NCI-H69 (cell line): ENCODE data around the gene LLGL1.

ENCODE experiments used
- DNase-seq: peaks from one replicate; lab custom pipeline; 2025; lab: John Stamatoyannopoulos, UW

LLGL1 gene

GRCh38 chr17:18270046-18270931 lies 44.9 kb downstream of the LLGL1 start:
- DNase-seq = no peak

- no peak for DNase-seq
Observed at GRCh38 chr17:18277076-18277475, 51.6 kb downstream of the LLGL1 start.

DNA sequence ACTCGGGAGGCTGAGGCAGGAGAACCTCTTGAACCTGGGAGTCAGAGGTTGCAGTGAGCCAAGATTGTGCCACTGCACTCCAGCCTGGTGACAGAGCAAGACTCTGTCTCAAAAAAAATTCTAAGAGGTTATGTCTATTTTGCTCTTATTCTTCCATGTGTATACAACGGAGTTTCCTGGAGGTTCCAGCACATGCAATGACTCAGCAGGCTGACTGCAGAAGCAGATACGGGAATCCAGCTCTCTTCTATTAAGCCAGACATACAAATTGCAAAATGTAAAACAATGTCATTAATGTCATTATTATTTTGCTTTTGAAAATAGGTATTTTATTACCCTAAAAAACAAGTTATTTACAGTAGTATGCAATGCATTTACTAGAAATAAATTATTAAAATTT lies 53.4 kb downstream of the LLGL1 start:
- no peak for DNase-seq

- DNase-seq = no peak
Observed at GRCh38 chr17:18280249-18280648, 54.8 kb downstream of the LLGL1 start.

- peak; percentile 3 for DNase-seq
Observed at GRCh38 chr17:18280766-18281371, 55.4 kb downstream of the LLGL1 start.

GRCh38 chr17:18281788-18282187 lies 56.4 kb downstream of the LLGL1 start:
- no peak for DNase-seq

GRCh38 chr17:18285296-18285695 lies 59.9 kb downstream of the LLGL1 start:
- DNase-seq = no peak

GRCh38 chr17:18291718-18292540 lies 66.5 kb downstream of the LLGL1 start:
- no peak for DNase-seq
